BJ (cell line): ENCODE data around the gene EPB41L1. TPM values are rescaled to one million over a fixed set of nuclear protein-coding genes. Genes with fewer than 3 reads are reported as not detected.

Experiments used
- CTCF ChIA-PET: fragments of 350-600 bp; formaldehyde crosslinking; extraction: SDS; loops from one replicate; lab custom pipeline; 2021; ENCODE audit warnings: antibody characterized with exemption, inconsistent platforms; lab: Yijun Ruan, JAX
- POLR2A ChIA-PET: fragments of 300-600 bp; sonication (Branson Sonifier 250); formaldehyde crosslinking; extraction: SDS; loops from one replicate; lab custom pipeline; 2021; ENCODE audit warnings: antibody characterized with exemption; lab: Charles Lee
- DNase-seq: peaks from one replicate; pipeline ENCODE4 v3.0.0-alpha.2; 2011; ENCODE audit warnings: low read depth
- H3K27me3 ChIP-seq: 2 replicates; pipeline ENCODE4 v1.6.0; 2011; ENCODE audit warnings: low read length; ENCODE audit not compliant: control insufficient read depth, insufficient read depth
- H3K36me3 ChIP-seq: 2 replicates; pipeline ENCODE4 v1.5.1; 2011; ENCODE audit warnings: low read length; ENCODE audit not compliant: control insufficient read depth, insufficient read depth
- H3K4me3 ChIP-seq: 2 replicates; pipeline ENCODE4 v1.5.1; 2011; ENCODE audit warnings: low read depth, mild to moderate bottlenecking, control low read depth, low read length
- CTCF ChIP-seq: IDR thresholded peaks from 2 replicates; pipeline ENCODE4 v1.5.1; 2011; ENCODE audit warnings: low read depth, mild to moderate bottlenecking, control low read depth, inconsistent platforms, low read length, moderate library complexity; ENCODE audit not compliant: insufficient read depth
- polyA plus RNA-seq: library from polyadenylated mRNA; depleted of rRNA; stranded (reverse); fragments of >200 nt; gene quantifications from 2 replicates; pipeline ENCODE4 v1.2.3, GENCODE V29; 2011

Gene EPB41L1
- polyA plus RNA-seq, 1 experiment, result 20.2 TPM

GRCh38 chr20:36217226-36217625 lies 62.7 kb downstream of the EPB41L1 start:
- ChIA-PET CTCF (interaction anchor here (1.6 to 2.7 kb wide), 3 partner anchors 15 to 223 kb away, joined by 10 to 14 read pairs (median 12); no protein-coding TSS in a partner anchor), POLR2A (no interaction called here)
- Histone ChIP-seq H3K27me3 (no peaks in the 10 kb centered on the region), H3K36me3 (peaks cover 2% of the 10 kb centered on the region), H3K4me3 (no peak overlapping the region)
- no peak for TF ChIP-seq CTCF
- no peak for DNase-seq

DNA sequence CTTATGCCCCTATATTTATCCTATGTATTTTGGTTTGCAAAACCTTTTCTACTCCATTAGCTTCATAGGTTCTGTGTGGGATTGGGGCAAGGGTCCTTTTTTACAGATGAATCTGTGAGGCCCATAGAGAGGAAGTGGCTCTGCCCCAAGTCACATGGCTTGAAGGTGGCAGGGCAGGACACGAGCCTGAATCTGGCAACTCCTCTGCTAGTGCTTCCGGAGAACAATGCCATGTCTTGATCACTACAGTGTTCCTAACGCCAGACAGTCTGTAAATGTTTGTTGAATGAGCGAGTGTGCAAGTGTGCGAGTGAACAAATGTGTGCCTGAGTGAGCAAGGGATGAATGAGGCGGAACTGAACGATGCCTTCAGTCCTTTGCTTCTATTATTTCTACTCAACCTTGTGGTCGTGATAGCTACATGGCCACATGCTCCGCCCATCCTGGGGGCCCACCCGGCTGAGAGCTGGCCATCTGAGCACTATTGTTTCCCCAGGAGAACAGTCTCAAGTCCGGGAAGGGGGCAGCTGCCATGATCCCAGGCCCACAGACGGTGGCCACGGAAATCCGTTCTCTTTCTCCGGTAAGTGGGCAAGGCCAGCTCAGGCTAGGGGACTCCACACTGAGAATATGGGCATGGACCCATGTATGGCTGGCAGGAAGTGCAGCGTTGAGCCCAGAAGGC lies 64.0 kb downstream of the EPB41L1 start:
- CTCF ChIA-PET, result interaction anchor here (0.6 to 2.0 kb wide), 3 partner anchors 16 to 235 kb away, joined by 3 to 5 read pairs (median 4); no protein-coding TSS in a partner anchor
- no peak for TF ChIP-seq CTCF

DNA sequence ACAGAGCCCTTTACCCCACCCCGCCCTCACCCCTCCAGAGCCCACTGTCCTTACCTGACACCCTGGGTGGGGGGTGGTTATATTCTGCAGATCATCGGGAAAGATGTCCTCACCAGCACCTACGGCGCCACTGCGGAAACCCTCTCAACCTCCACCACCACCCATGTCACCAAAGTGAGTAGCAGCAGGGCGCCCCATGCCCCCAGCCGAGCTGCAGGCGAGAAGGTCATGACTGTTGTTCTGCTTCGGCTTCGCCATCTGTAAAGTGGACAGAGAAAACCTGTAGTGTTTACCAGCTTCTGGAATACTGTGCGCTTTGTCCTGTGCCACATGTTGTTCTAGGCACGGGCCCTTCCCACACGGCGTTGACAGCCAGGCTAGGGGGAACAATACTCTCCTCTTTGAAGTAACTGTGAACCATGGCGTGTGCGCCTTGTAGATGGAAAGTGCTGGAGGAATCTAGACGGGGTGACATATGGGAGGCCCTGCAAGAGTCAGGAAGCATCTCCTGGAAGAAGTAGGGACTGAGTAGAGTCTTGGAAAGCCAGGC lies 65.2 kb downstream of the EPB41L1 start:
- DNase-seq, result no peak
- no peaks in the 10 kb centered on the region for H3K27me3 ChIP-seq

More for the DNA sequence above, 64.0 kb downstream of the EPB41L1 start:
- H3K27me3 ChIP-seq, result no peaks in the 10 kb centered on the region
- no peak for DNase-seq
- POLR2A ChIA-PET, result no interaction called here
- H3K36me3 ChIP-seq, result peaks cover 2% of the 10 kb centered on the region
- H3K4me3 ChIP-seq, result no peak overlapping the region

GRCh38 chr20:36225666-36226065 lies 71.1 kb downstream of the EPB41L1 start:
- ChIA-PET POLR2A (no interaction called here), CTCF (interaction anchor here (1.6 kb wide), 1 partner anchor 12 kb away, joined by 5 read pairs; no protein-coding TSS in a partner anchor)
- DNase-seq, result no peak

More for the DNA sequence above, 65.2 kb downstream of the EPB41L1 start:
- POLR2A ChIA-PET, result no interaction called here
- CTCF ChIA-PET, result interaction anchor here (2.0 kb wide), 1 partner anchor 17 kb away, joined by 5 read pairs; no protein-coding TSS in a partner anchor
- Histone ChIP-seq H3K36me3 (peaks cover 2% of the 10 kb centered on the region), H3K4me3 (no peak overlapping the region)
- no peak for TF ChIP-seq CTCF

More at GRCh38 chr20:36225666-36226065, 71.1 kb downstream of the EPB41L1 start:
- Histone ChIP-seq H3K4me3 (no peak overlapping the region), H3K36me3 (no peaks in the 10 kb centered on the region; the same call in none of the 2 replicates), H3K27me3 (no peaks in the 10 kb centered on the region)
- TF ChIP-seq CTCF, result no peak
